Prostate gland (tissue), 2 donors: ENCODE results near the gene BCL11A.

Experiments
- POLR2A ChIP-seq: fragments of 450-650 bp; IDR thresholded peaks from one replicate; pipeline ENCODE4 v1.6.1; 2016; ENCODE audit warnings: antibody characterized with exemption, mild to moderate bottlenecking
- TF ChIP-seq, protein P1 (sequence below), 4 experiments: fragments of 200-600 bp in 2 of 4; fragments of 450-650 bp in 2 of 4; sonication (generic) in 2 of 4; IDR thresholded peaks; 1 replicate in 3 of 4; 2 replicates in 1 of 4; pipeline ENCODE4 v1.5.1; 2016 to 2019; ENCODE audit warnings: antibody characterized with exemption in 4 of 4, mild to moderate bottlenecking in 2 of 4, moderate library complexity in 2 of 4

- no peak for TF ChIP-seq POLR2A
- TF ChIP-seq, protein P1, sequence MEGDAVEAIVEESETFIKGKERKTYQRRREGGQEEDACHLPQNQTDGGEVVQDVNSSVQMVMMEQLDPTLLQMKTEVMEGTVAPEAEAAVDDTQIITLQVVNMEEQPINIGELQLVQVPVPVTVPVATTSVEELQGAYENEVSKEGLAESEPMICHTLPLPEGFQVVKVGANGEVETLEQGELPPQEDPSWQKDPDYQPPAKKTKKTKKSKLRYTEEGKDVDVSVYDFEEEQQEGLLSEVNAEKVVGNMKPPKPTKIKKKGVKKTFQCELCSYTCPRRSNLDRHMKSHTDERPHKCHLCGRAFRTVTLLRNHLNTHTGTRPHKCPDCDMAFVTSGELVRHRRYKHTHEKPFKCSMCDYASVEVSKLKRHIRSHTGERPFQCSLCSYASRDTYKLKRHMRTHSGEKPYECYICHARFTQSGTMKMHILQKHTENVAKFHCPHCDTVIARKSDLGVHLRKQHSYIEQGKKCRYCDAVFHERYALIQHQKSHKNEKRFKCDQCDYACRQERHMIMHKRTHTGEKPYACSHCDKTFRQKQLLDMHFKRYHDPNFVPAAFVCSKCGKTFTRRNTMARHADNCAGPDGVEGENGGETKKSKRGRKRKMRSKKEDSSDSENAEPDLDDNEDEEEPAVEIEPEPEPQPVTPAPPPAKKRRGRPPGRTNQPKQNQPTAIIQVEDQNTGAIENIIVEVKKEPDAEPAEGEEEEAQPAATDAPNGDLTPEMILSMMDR (IDR thresholded peaks at IDR 0.05), result no peak
Observed at GRCh38 chr2:60602828-60603532, 49.5 kb upstream of the BCL11A start.
